ENCODE measurements around the gene SVIL.

DNA sequence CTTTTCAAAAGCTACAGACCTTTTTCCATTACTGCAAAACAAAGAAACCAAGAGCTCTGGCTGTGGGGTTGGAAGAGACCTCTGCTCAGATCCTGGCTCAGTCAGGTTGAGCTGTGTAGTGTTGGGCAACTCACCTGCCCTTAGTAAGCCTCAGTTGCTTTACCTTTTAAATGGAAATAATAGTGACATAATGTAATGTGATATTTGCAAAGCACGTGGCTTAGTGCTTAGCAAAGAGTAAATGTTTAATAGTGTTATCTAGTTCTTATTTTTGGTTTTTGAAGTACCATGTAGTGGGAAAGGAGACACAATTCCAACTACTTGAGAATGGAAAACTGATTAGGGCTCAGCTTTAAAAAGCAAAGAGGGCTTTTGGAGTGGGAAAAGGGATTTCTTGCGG lies 100.2 kb downstream of the SVIL start:
- TF ChIP-seq EZH2 (IDR thresholded peaks at IDR 0.05; ENCODE audit: insufficient read depth, poor library complexity, severe bottlenecking) (no peak), EZH2phosphoT487 (IDR thresholded peaks at IDR 0.05; ENCODE audit: insufficient read depth, low read depth) (no peak)

All from GM23248 (cell line).